ENCODE results near the gene WASF2. TPM values are rescaled to one million over a fixed set of nuclear protein-coding genes. Genes with fewer than 3 reads are reported as not detected.
A peak's percentile ranks its signal among the peaks of the same experiment; 100 is the strongest.

Gene WASF2
- total RNA-seq, 1 experiment from 2014 or later, result 104 TPM

DNA sequence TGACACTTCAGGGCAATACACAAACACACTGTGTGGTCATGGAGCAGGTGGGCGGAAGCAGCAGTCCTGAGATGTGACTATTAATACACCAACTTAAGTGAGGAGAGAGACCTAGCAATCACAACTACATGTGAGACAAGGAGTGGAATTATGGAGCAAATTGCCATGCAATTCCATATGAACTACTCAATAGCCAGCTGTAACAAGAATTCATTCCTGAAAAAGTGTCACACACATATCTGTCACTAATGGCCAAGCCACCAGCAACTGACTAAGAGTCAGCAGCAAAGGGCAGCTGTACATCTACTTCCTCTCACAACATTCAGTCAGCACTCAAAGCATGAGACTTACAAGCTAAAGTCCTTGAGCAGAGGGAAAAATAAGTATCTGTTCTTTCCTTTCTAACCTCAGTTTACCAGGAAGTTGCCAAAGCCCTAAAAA lies 51.3 kb downstream of the WASF2 start:
- H3K4me1 Mint-ChIP-seq, result peaks cover 55% of the 10 kb centered on the region
- TF ChIP-seq, protein P1, sequence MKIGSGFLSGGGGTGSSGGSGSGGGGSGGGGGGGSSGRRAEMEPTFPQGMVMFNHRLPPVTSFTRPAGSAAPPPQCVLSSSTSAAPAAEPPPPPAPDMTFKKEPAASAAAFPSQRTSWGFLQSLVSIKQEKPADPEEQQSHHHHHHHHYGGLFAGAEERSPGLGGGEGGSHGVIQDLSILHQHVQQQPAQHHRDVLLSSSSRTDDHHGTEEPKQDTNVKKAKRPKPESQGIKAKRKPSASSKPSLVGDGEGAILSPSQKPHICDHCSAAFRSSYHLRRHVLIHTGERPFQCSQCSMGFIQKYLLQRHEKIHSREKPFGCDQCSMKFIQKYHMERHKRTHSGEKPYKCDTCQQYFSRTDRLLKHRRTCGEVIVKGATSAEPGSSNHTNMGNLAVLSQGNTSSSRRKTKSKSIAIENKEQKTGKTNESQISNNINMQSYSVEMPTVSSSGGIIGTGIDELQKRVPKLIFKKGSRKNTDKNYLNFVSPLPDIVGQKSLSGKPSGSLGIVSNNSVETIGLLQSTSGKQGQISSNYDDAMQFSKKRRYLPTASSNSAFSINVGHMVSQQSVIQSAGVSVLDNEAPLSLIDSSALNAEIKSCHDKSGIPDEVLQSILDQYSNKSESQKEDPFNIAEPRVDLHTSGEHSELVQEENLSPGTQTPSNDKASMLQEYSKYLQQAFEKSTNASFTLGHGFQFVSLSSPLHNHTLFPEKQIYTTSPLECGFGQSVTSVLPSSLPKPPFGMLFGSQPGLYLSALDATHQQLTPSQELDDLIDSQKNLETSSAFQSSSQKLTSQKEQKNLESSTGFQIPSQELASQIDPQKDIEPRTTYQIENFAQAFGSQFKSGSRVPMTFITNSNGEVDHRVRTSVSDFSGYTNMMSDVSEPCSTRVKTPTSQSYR (CRISPR knock-in tag; IDR thresholded peaks at IDR 0.05), result no peak
- no peak for TF ChIP-seq ZNF263 (CRISPR knock-in tag; IDR thresholded peaks at IDR 0.05; ENCODE audit: low read depth)
- TF ChIP-seq GRHL2 (CRISPR knock-in tag; IDR thresholded peaks at IDR 0.05; ENCODE audit: insufficient replicate concordance, severe bottlenecking), result no peak
- TF ChIP-seq RELA (CRISPR knock-in tag; IDR thresholded peaks at IDR 0.05; ENCODE audit: borderline replicate concordance), result no peak
- TF ChIP-seq ESRRA (CRISPR knock-in tag; IDR thresholded peaks at IDR 0.05; ENCODE audit: borderline replicate concordance), result no peak
- TF ChIP-seq ZNF671 (CRISPR knock-in tag; IDR thresholded peaks at IDR 0.05), result no peak
- no peak for TF ChIP-seq HMGA2 (CRISPR knock-in tag; IDR thresholded peaks at IDR 0.05)
- no peaks in the 10 kb centered on the region for H3K27me3 Mint-ChIP-seq (ENCODE audit: low read depth)
- no peaks in the 10 kb centered on the region for H3K9me3 Mint-ChIP-seq
- ATAC-seq (no peak), DNase-seq (ENCODE audit: low spot score) (no peak)
- H3K27ac Mint-ChIP-seq, result peak overlapping the region; percentile 73
- ChIA-PET POLR2A (interaction anchor here (1.0 kb wide), 1 partner anchor 58 kb away, joined by 3 read pairs; no protein-coding TSS in a partner anchor), CTCF (interaction anchor here (0.8 to 1.5 kb wide), 5 partner anchors 9 to 231 kb away, joined by 3 to 5 read pairs (median 3); no protein-coding TSS in a partner anchor)
- H3K36me3 Mint-ChIP-seq, result 0 out of 2 replicates have a peak, but pooled peaks cover 2% of the 10 kb centered on the region
- H3K4me3 Mint-ChIP-seq, result no peak overlapping the region

- Mint-ChIP-seq H3K36me3 (peaks cover 2% of the 10 kb centered on the region; the same call in 1 of the 2 replicates), H3K27ac (peak overlapping the region; percentile 89), H3K27me3 (ENCODE audit: low read depth) (no peaks in the 10 kb centered on the region), H3K4me3 (no peak overlapping the region), H3K4me1 (peaks cover 67% of the 10 kb centered on the region), H3K9me3 (no peaks in the 10 kb centered on the region)
- ChIA-PET POLR2A (interaction anchor here (0.6 kb wide), 1 partner anchor 253 kb away, joined by 3 read pairs; no protein-coding TSS in a partner anchor), CTCF (interaction anchor here (0.6 to 1.7 kb wide), 3 partner anchors 20 to 292 kb away, joined by 3 to 5 read pairs (median 3); no protein-coding TSS in a partner anchor)
- DNase-seq (ENCODE audit: low spot score) (no peak), ATAC-seq (0 out of 2 replicates have a peak, but pooled peaks have one; percentile 28)
- TF ChIP-seq, protein P1 (CRISPR knock-in tag; IDR thresholded peaks at IDR 0.05), result no peak
- TF ChIP-seq ZNF121 (CRISPR knock-in tag; IDR thresholded peaks at IDR 0.05), result peak; percentile 43; the same call in 1 of the 2 replicates
- no peak for TF ChIP-seq OVOL2 (CRISPR knock-in tag; IDR thresholded peaks at IDR 0.05; ENCODE audit: borderline replicate concordance)
- TF ChIP-seq, protein P2, sequence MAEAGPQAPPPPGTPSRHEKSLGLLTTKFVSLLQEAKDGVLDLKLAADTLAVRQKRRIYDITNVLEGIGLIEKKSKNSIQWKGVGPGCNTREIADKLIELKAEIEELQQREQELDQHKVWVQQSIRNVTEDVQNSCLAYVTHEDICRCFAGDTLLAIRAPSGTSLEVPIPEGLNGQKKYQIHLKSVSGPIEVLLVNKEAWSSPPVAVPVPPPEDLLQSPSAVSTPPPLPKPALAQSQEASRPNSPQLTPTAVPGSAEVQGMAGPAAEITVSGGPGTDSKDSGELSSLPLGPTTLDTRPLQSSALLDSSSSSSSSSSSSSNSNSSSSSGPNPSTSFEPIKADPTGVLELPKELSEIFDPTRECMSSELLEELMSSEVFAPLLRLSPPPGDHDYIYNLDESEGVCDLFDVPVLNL (CRISPR knock-in tag; IDR thresholded peaks at IDR 0.05; ENCODE audit: borderline replicate concordance, low read depth), result no peak
- TF ChIP-seq, protein P3, sequence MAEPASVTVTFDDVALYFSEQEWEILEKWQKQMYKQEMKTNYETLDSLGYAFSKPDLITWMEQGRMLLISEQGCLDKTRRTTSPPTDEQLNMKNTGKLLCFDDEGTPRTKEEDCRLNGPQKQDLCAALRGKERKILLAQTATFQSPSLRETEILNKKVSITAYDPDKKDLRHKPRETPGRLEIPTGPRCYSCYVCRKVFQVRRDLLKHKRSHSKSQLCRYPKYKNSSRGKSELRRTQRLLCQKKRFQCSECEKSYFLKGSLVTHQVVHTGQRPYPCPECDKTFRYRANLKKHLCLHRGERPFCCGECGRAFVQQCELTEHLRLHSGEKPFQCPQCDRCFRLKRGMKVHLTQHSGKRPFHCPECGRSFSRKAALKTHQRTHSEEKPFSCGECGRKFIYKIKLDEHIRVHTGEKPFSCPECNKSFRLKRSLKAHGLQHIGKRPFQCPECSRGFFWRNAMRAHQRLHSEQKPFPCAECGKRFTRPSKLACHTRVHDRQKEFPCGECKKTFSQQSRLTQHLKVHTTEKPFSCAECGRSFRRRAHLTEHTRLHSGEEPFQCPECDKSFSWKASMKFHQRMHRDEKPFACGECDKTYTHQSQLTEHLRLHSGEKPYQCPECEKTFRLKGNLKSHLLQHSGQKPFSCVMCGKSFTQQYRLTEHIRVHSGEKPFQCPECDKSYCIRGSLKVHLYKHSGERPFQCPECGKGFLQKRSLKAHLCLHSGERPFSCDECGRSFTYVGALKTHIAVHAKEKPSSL (CRISPR knock-in tag; conservative IDR thresholded peaks at IDR 0.05), result no peak
- no peak for TF ChIP-seq MXD4 (CRISPR knock-in tag; IDR thresholded peaks at IDR 0.05; ENCODE audit: borderline replicate concordance)
- TF ChIP-seq ZNF671 (CRISPR knock-in tag; IDR thresholded peaks at IDR 0.05), result no peak
- TF ChIP-seq TEAD1 (CRISPR knock-in tag; IDR thresholded peaks at IDR 0.05), result no peak
- no peak for TF ChIP-seq PRRX2 (CRISPR knock-in tag; IDR thresholded peaks at IDR 0.05)
- no peak for TF ChIP-seq ESRRA (CRISPR knock-in tag; IDR thresholded peaks at IDR 0.05; ENCODE audit: borderline replicate concordance)
- no peak for TF ChIP-seq ATF1 (CRISPR knock-in tag; IDR thresholded peaks at IDR 0.05)
- TF ChIP-seq, protein P4, sequence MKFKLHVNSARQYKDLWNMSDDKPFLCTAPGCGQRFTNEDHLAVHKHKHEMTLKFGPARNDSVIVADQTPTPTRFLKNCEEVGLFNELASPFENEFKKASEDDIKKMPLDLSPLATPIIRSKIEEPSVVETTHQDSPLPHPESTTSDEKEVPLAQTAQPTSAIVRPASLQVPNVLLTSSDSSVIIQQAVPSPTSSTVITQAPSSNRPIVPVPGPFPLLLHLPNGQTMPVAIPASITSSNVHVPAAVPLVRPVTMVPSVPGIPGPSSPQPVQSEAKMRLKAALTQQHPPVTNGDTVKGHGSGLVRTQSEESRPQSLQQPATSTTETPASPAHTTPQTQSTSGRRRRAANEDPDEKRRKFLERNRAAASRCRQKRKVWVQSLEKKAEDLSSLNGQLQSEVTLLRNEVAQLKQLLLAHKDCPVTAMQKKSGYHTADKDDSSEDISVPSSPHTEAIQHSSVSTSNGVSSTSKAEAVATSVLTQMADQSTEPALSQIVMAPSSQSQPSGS (CRISPR knock-in tag; IDR thresholded peaks at IDR 0.05; ENCODE audit: borderline replicate concordance, low read depth), result no peak
- TF ChIP-seq CTCF (IDR thresholded peaks at IDR 0.05), result no peak
Measured at GRCh38 chr1:27436204-27437159, 53.5 kb downstream of the WASF2 start.

All from WTC11 (cell line).